HEK293 (cell line): ENCODE results near the gene BLOC1S1.

ENCODE experiments used
- CTCF ChIA-PET: fragments of 350-600 bp; formaldehyde crosslinking; extraction: SDS; loops from one replicate; lab custom pipeline; 2021; ENCODE audit warnings: antibody characterized with exemption; lab: Yijun Ruan, JAX
- POLR2A ChIA-PET: fragments of 300-600 bp; formaldehyde crosslinking; extraction: SDS; loops from one replicate; lab custom pipeline; 2020; ENCODE audit warnings: antibody characterized with exemption, inconsistent platforms; lab: Yijun Ruan, JAX
- H3K27ac ChIP-seq: fragments of 200-500 bp; sonication (Bioruptor generic); 2 replicates; pipeline ENCODE4 v1.5.1; 2014; ENCODE audit warnings: low read depth, low read length, control low read depth, inconsistent platforms; ENCODE audit errors: extremely low read depth
- H3K36me3 ChIP-seq, 2 experiments: fragments of 200-500 bp in 1 of 2; sonication (Bioruptor generic) in 1 of 2; 1 replicate in 1 of 2; 2 replicates in 1 of 2; pipeline ENCODE4 v1.5.1; 2014 to 2017; ENCODE audit warnings: inconsistent platforms in 2 of 2, low read length in 2 of 2; ENCODE audit not compliant: control insufficient read depth in 2 of 2, insufficient read depth in 1 of 2
- H3K4me1 ChIP-seq: fragments of 200-500 bp; sonication (Bioruptor generic); 2 replicates; pipeline ENCODE4 v1.5.1; 2014; ENCODE audit warnings: mild to moderate bottlenecking, low read length, inconsistent platforms; ENCODE audit not compliant: control insufficient read depth, insufficient read depth
- H3K4me3 ChIP-seq: 2 replicates; pipeline ENCODE4 v1.5.1; 2011; ENCODE audit warnings: low read depth, mild to moderate bottlenecking, control low read depth, low read length, moderate library complexity
- H3K9me3 ChIP-seq: fragments of 200-500 bp; sonication (Bioruptor generic); 2 replicates; pipeline ENCODE4 v1.5.1; 2014; ENCODE audit warnings: low read depth, low read length, inconsistent platforms; ENCODE audit not compliant: control insufficient read depth, insufficient read depth
- GLIS2 ChIP-seq: fragments of 450-650 bp; formaldehyde crosslinking; IDR thresholded peaks from 2 replicates; pipeline ENCODE4 v1.5.1; 2016; ENCODE audit warnings: missing biosample characterization, missing genetic modification characterization
- KLF1 ChIP-seq: fragments of 450-650 bp; formaldehyde crosslinking; IDR thresholded peaks from 2 replicates; pipeline ENCODE4 v1.5.1; 2016; ENCODE audit warnings: missing biosample characterization, missing genetic modification characterization
- ZBTB17 ChIP-seq: fragments of 450-650 bp; formaldehyde crosslinking; IDR thresholded peaks from 2 replicates; pipeline ENCODE4 v1.5.1; 2016; ENCODE audit warnings: missing biosample characterization, missing genetic modification characterization
- ZNF350 ChIP-seq: fragments of 450-650 bp; formaldehyde crosslinking; IDR thresholded peaks from 2 replicates; pipeline ENCODE4 v1.5.0; 2017; ENCODE audit warnings: missing biosample characterization, mild to moderate bottlenecking, missing genetic modification characterization
- ZNF626 ChIP-seq: fragments of 450-650 bp; sonication (Bioruptor Pico); formaldehyde crosslinking; IDR thresholded peaks from 2 replicates; pipeline ENCODE4 v1.5.1; 2018; ENCODE audit warnings: missing biosample characterization, missing genetic modification characterization, inconsistent platforms
- TF ChIP-seq, protein P1 (sequence below): fragments of 450-650 bp; formaldehyde crosslinking; IDR thresholded peaks from 2 replicates; pipeline ENCODE4 v1.5.1; 2016; ENCODE audit warnings: missing biosample characterization, missing genetic modification characterization
- TF ChIP-seq, protein P2 (sequence below): fragments of 450-650 bp; formaldehyde crosslinking; IDR thresholded peaks from 2 replicates; pipeline ENCODE4 v1.5.1; 2016; ENCODE audit warnings: missing biosample characterization, missing genetic modification characterization
- TF ChIP-seq, protein P3 (sequence below): fragments of 450-650 bp; formaldehyde crosslinking; IDR thresholded peaks from 2 replicates; pipeline ENCODE4 v1.5.1; 2017; ENCODE audit warnings: missing biosample characterization, missing genetic modification characterization
- TF ChIP-seq, protein P4 (sequence below): fragments of 450-650 bp; formaldehyde crosslinking; IDR thresholded peaks from 2 replicates; pipeline ENCODE4 v1.5.1; 2017; ENCODE audit warnings: missing biosample characterization, missing genetic modification characterization

BLOC1S1 gene

GRCh38 chr12:55708695-55709233, 7.1 kb upstream of the BLOC1S1 start (continued):
- TF ChIP-seq, protein P1, sequence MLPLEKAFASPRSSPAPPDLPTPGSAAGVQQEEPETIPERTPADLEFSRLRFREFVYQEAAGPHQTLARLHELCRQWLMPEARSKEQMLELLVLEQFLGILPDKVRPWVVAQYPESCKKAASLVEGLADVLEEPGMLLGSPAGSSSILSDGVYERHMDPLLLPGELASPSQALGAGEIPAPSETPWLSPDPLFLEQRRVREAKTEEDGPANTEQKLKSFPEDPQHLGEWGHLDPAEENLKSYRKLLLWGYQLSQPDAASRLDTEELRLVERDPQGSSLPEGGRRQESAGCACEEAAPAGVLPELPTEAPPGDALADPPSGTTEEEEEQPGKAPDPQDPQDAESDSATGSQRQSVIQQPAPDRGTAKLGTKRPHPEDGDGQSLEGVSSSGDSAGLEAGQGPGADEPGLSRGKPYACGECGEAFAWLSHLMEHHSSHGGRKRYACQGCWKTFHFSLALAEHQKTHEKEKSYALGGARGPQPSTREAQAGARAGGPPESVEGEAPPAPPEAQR = no peak
- TF ChIP-seq GLIS2 (no peak), KLF1 (tag by site-specific recombination) (peak; percentile 14; the same call in 1 of the 2 replicates)
- TF ChIP-seq, protein P2, sequence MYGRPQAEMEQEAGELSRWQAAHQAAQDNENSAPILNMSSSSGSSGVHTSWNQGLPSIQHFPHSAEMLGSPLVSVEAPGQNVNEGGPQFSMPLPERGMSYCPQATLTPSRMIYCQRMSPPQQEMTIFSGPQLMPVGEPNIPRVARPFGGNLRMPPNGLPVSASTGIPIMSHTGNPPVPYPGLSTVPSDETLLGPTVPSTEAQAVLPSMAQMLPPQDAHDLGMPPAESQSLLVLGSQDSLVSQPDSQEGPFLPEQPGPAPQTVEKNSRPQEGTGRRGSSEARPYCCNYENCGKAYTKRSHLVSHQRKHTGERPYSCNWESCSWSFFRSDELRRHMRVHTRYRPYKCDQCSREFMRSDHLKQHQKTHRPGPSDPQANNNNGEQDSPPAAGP (tag by site-specific recombination) = no peak
- TF ChIP-seq, all 188 proteins: peak for 3

DNA sequence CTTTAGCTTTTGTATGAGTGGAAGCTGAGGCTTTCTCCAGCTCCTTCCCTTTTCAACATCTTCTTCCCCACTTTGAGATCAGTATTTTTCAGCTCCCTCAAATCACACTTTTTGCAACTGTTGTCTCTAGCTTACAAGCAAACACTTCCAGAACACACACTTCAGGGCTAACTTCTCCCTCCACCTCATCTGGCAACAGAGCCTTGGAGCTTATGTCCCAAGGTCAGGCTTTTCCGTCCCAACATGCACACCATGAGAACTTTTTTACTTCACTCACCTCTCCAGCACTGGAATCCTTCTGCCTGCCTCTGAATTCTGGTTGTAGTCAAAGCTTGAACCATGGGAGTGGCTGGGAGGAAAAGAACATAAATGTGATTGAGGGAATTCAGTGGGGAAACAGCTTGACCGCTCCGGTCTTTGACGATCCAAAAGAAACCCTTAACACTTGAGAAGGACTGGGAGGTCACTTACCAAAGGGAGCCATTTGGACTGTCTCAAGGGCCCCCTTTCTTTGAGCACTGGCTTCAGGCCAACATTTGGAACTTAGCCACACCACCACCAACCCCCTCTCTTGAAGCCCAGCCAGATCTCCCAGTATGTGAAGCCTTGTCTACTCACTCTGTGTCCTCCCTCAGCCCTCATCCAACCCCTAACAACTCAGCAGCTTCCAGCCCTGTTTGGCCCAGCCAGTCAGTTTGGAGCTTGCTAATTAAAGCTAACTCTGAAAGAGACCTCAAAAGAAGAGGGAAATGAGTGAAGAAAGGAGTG, 3.9 kb upstream of the BLOC1S1 start:
- POLR2A ChIA-PET = interaction anchor here (1.7 kb wide), 1 partner anchor 17 kb away, joined by 4 read pairs; the partner anchor contains the start of gene CD63
- TF ChIP-seq, protein P3, sequence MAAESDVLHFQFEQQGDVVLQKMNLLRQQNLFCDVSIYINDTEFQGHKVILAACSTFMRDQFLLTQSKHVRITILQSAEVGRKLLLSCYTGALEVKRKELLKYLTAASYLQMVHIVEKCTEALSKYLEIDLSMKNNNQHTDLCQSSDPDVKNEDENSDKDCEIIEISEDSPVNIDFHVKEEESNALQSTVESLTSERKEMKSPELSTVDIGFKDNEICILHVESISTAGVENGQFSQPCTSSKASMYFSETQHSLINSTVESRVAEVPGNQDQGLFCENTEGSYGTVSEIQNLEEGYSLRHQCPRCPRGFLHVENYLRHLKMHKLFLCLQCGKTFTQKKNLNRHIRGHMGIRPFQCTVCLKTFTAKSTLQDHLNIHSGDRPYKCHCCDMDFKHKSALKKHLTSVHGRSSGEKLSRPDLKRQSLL (tag by site-specific recombination) = no peak
- no peak for TF ChIP-seq ZNF626 (tag by site-specific recombination)
- TF ChIP-seq, protein P4, sequence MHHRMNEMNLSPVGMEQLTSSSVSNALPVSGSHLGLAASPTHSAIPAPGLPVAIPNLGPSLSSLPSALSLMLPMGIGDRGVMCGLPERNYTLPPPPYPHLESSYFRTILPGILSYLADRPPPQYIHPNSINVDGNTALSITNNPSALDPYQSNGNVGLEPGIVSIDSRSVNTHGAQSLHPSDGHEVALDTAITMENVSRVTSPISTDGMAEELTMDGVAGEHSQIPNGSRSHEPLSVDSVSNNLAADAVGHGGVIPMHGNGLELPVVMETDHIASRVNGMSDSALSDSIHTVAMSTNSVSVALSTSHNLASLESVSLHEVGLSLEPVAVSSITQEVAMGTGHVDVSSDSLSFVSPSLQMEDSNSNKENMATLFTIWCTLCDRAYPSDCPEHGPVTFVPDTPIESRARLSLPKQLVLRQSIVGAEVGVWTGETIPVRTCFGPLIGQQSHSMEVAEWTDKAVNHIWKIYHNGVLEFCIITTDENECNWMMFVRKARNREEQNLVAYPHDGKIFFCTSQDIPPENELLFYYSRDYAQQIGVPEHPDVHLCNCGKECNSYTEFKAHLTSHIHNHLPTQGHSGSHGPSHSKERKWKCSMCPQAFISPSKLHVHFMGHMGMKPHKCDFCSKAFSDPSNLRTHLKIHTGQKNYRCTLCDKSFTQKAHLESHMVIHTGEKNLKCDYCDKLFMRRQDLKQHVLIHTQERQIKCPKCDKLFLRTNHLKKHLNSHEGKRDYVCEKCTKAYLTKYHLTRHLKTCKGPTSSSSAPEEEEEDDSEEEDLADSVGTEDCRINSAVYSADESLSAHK (tag by site-specific recombination) = 0 out of 2 replicates have a peak, but pooled peaks have one; percentile 37
- Histone ChIP-seq H3K27ac (no peak overlapping the region), H3K4me1 (0 out of 2 replicates have a peak, but pooled peaks cover 3% of the 10 kb centered on the region), H3K9me3 (no peaks in the 10 kb centered on the region), H3K4me3 (no peak overlapping the region), H3K36me3 (no peaks in the 10 kb centered on the region)
- CTCF ChIA-PET = interaction anchor here (0.5 to 1.2 kb wide), 6 partner anchors 15 to 819 kb away, joined by 3 to 4 read pairs (median 3); a partner anchor contains a TSS

- no peaks in the 10 kb centered on the region for H3K36me3 ChIP-seq
- no peaks in the 10 kb centered on the region for H3K9me3 ChIP-seq
- no peak overlapping the region for H3K27ac ChIP-seq
- CTCF ChIA-PET = interaction anchor here (0.6 to 1.2 kb wide), 6 partner anchors 16 to 67 kb away, joined by 3 to 5 read pairs (median 4); no protein-coding TSS in a partner anchor
- H3K4me3 ChIP-seq = no peak overlapping the region
- TF ChIP-seq ZBTB17 (tag by site-specific recombination) (peak; percentile 48; the same call in 1 of the 2 replicates), ZNF350 (no peak)
- H3K4me1 ChIP-seq = peaks cover 12% of the 10 kb centered on the region; the same call in 1 of the 2 replicates
- POLR2A ChIA-PET = interaction anchor here (1.7 kb wide), 1 partner anchor 16 kb away, joined by 4 read pairs; the partner anchor contains the start of gene CD63
These were observed 3.0 kb upstream of the BLOC1S1 start for GRCh38 chr12:55712700-55713415.
